Calu3 (cell line): ENCODE data around the gene VAC14. TPM values are rescaled to one million over a fixed set of nuclear protein-coding genes. Genes with fewer than 3 reads are reported as not detected.

ENCODE experiments used
- BruUV-seq: library from RNA; stranded (reverse); fragments of 400-500 nt; replicated peaks from 2 replicates; lab custom pipeline; 2021; lab: Mats Ljungman, UMichigan
- CTCF ChIA-PET: fragments of 300-600 bp; sonication (Branson Sonifier 250); formaldehyde crosslinking; loops from one replicate; lab custom pipeline; 2022; ENCODE audit warnings: antibody characterized with exemption; lab: Charles Lee
- DNase-seq: peaks from one replicate; pipeline ENCODE4 v3.0.0; 2022
- H3K27ac Mint-ChIP-seq: one replicate; pipeline ENCODE4 v1.8.0; 2022; ENCODE audit warnings: mixed read lengths; ENCODE audit not compliant: unreplicated experiment
- H3K27me3 Mint-ChIP-seq: one replicate; pipeline ENCODE4 v1.8.0; 2022; ENCODE audit warnings: mixed read lengths; ENCODE audit not compliant: unreplicated experiment
- H3K36me3 Mint-ChIP-seq: one replicate; pipeline ENCODE4 v1.8.0; 2022; ENCODE audit warnings: mild to moderate bottlenecking, moderate library complexity, mixed read lengths; ENCODE audit not compliant: insufficient read depth, unreplicated experiment
- H3K4me1 Mint-ChIP-seq: one replicate; pipeline ENCODE4 v1.8.0; 2022; ENCODE audit warnings: mild to moderate bottlenecking, low read depth, mixed read lengths; ENCODE audit not compliant: unreplicated experiment
- H3K4me3 Mint-ChIP-seq: one replicate; pipeline ENCODE4 v1.8.0; 2022; ENCODE audit warnings: mild to moderate bottlenecking, low read depth, moderate library complexity, mixed read lengths; ENCODE audit not compliant: unreplicated experiment
- H3K9me3 Mint-ChIP-seq: one replicate; pipeline ENCODE4 v1.8.0; 2022; ENCODE audit warnings: low read depth, mixed read lengths; ENCODE audit not compliant: unreplicated experiment
- CTCF ChIP-seq: fragments of 200-600 bp; IDR thresholded peaks from one replicate; pipeline ENCODE4 v1.8.0; 2022; ENCODE audit warnings: antibody characterized with exemption; ENCODE audit not compliant: unreplicated experiment
- intact Hi-C: fragments of 100-400 bp; cut with micrococcal nuclease; formaldehyde crosslinking; loops from one replicate; pipeline ENCODE4 v1.10.0; 2022; ENCODE audit not compliant: unreplicated experiment
- total RNA-seq: library from RNA; stranded (reverse); gene quantifications from 2 replicates; pipeline ENCODE4 v1.2.3, GENCODE V29; 2022

VAC14 gene
- total RNA-seq, 1 experiment from 2014 or later, result 63.8 TPM

DNA sequence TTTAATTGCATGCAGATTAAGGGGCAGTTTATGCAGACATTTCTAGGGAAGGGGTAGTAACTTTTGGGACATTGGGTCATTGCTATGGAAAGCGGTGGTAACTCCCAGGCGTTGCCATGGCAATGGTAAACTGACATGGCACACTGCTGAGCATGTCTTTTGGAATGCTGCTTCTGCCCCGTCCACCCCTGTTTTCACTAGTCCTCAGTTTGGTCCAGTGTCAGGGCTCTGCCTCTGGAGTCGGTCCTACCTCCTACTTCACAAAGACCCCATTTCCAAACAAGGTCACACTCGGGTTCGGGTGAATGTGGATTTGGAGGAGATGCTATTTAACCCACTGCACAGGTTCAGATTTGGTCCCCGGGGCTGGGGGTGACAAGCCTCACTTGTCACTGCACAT, 151.7 kb downstream of the VAC14 start:
- H3K9me3 Mint-ChIP-seq, result no peaks in the 10 kb centered on the region
- BruUV-seq, result no TSS peak
- H3K27ac Mint-ChIP-seq, result no peak overlapping the region
- intact Hi-C loops, result no loop called here
- CTCF ChIA-PET, result interaction anchor here (0.6 kb wide), 1 partner anchor 146 kb away, joined by 3 read pairs; no protein-coding TSS in a partner anchor
- no peak overlapping the region for H3K4me3 Mint-ChIP-seq
- H3K4me1 Mint-ChIP-seq, result peaks cover 16% of the 10 kb centered on the region
- TF ChIP-seq CTCF, result no peak
- no peak for DNase-seq
- no peaks in the 10 kb centered on the region for H3K36me3 Mint-ChIP-seq
- peaks cover 12% of the 10 kb centered on the region for H3K27me3 Mint-ChIP-seq

- CTCF ChIA-PET, result interaction anchor here (0.6 kb wide), 1 partner anchor 147 kb away, joined by 3 read pairs; no protein-coding TSS in a partner anchor
- intact Hi-C loops, result no loop called here
These were observed 152.4 kb downstream of the VAC14 start for GRCh38 chr16:70648606-70649005.

DNA sequence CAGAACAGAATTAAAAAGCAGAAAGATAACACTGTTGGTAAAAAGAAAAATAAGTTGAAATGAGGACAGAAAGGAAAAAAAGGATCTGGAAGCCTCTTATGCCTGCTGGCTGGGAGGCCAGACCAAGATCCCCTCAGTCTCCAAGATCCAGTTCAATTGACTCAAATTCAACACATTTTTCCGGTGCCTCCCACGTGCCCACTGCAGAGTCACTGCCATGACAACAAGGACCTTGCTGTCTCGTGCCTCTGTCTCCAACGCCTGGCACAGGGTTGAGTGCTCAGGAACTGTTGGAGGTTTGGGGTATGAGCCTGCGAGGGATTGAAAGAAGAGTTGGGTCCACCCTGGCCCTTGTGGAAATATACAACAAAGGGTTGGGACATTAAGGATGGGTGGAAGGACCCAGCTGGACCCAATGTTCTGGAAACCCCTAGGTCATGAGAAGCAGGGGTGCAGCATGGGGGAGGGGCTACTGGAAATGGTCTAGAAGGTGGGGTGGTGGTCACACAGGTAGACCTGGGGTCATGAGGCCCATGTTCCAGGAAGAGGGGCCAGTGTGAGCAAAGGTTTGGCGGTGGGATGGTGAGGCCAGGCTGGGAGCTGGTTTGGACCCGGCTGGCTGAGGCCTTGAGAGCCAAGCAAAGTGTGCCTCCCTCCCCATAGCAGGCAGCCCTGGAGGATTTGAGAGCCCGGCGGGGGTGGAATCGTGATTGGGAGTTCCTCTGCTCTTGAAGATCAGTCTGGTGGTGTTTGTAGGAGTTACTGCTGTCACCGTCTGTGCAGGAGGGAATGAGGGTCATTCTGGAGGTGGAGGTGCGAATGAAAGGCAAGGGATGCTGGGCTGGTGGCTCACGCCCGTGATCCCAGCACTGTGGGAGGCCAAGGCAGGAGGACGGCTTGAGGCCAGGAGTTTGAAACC, 153.3 kb downstream of the VAC14 start:
- Mint-ChIP-seq H3K27ac (no peak overlapping the region), H3K36me3 (no peaks in the 10 kb centered on the region), H3K4me3 (no peak overlapping the region), H3K9me3 (no peaks in the 10 kb centered on the region), H3K4me1 (peaks cover 8% of the 10 kb centered on the region), H3K27me3 (peaks cover 18% of the 10 kb centered on the region)
- DNase-seq, result no peak
- no peak for TF ChIP-seq CTCF
- no TSS peak for BruUV-seq
- CTCF ChIA-PET, result no interaction called here
- intact Hi-C loops, result no loop called here

More at GRCh38 chr16:70648606-70649005, 152.4 kb downstream of the VAC14 start:
- Mint-ChIP-seq H3K27me3 (peaks cover 13% of the 10 kb centered on the region), H3K4me3 (no peak overlapping the region), H3K36me3 (no peaks in the 10 kb centered on the region), H3K27ac (no peak overlapping the region), H3K4me1 (peaks cover 10% of the 10 kb centered on the region), H3K9me3 (no peaks in the 10 kb centered on the region)
- no TSS peak for BruUV-seq
- DNase-seq, result no peak
- no peak for TF ChIP-seq CTCF

GRCh38 chr16:70646260-70647241, 154.4 kb downstream of the VAC14 start, which contains the start of gene IL34:
TSS of gene IL34 (plus strand) at chr16:70646559. CDS start at chr16:70646948, 389 bp downstream.
- no peak within 1 kb of the TSS for H3K4me3 Mint-ChIP-seq
- intact Hi-C loops, result no loop called here
- CTCF ChIA-PET, result no interaction called here

More at GRCh38 chr16:70646260-70647241, 154.4 kb downstream of the VAC14 start, which contains the start of gene IL34:
- H3K27ac Mint-ChIP-seq, result no peak within 1 kb of the TSS
- H3K4me1 Mint-ChIP-seq, result peaks cover 6% of the 10 kb centered on the region
- no peaks in the 10 kb centered on the region for H3K9me3 Mint-ChIP-seq
- H3K27me3 Mint-ChIP-seq, result peaks cover 29% of the 10 kb centered on the region
- no peak for TF ChIP-seq CTCF
- no TSS peak for BruUV-seq
- DNase-seq, result no peak
- no peaks in the 10 kb centered on the region for H3K36me3 Mint-ChIP-seq
